SK-N-SH (cell line): Measurements from ENCODE around the gene MACROD1.

Source experiments
- CTCF ChIP-seq: fragments of 200-600 bp; sonication (generic); IDR thresholded peaks from 2 replicates; pipeline ENCODE4 v1.6.1; 2017; ENCODE audit warnings: antibody characterized with exemption, mild to moderate bottlenecking, moderate library complexity
- EP300 ChIP-seq, 2 experiments: IDR thresholded peaks; 2 replicates each; pipeline versions ENCODE4 v1.4.0 to v1.6.1; 2012; ENCODE audit warnings: borderline replicate concordance in 1 of 2, low read depth in 1 of 2, low read length in 1 of 2
- REST ChIP-seq: IDR thresholded peaks from 2 replicates; pipeline ENCODE4 v1.6.1; 2012; ENCODE audit warnings: mild to moderate bottlenecking, low read depth, low read length, moderate library complexity
- RFX5 ChIP-seq: IDR thresholded peaks from 2 replicates; pipeline ENCODE4 v1.6.1; 2012; ENCODE audit warnings: mild to moderate bottlenecking, improper control_type of control experiment, low read length

GRCh38 chr11:63997801-63998337, 168.0 kb downstream of the MACROD1 start:
- TF ChIP-seq CTCF (no peak), REST (no peak), RFX5 (no peak), EP300 (IDR thresholded peaks at IDR 0.05; ENCODE audit: borderline replicate concordance in 1 of 2, low read depth in 1 of 2, low read length in 1 of 2) (no peak)
